ENCODE results near the gene ABCC11.

The ABCC11 gene

DNA sequence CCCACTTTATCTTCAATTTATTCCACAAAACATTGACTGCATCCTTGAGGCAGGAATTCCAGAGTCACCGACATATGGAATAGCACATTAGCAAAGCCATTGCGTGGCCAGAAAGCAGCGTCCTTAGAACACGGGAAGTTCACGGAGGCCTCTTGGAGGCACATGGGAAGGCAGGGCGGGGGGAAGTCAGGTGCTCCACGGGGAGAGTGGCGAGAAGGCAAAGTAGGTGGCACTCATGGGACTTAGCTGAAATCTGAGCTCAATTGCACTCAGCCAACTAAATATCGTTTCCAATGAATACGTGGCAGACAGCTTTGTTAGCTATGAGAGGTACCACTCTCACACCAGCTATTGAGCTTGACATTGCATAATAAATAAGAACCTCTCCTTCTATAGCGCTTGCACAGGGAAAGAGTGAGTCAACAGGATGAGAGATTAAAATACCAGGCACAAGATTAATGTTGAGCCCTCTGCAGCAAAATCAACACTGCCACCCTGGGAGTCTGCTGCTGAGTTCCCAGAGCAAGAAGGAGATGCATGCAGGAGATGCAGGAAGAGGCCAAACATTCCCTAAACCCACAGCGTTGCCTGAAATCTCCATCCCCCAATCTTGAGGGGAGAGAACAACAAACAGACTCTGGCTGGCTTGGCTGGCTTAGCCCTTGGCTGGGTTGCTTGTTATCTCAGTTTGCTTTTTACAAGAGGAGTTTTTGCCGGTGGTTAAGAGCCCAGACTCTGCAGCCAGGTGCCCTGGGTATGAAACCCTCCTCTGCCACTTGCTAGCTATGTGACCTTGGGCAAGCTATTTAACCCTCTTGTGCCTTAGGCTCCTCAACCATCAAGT, 120.3 kb downstream of the ABCC11 start:
- no peak overlapping the region for H3K4me3 ChIP-seq (replicated peaks; ENCODE audit: low read depth, low read length)
- TF ChIP-seq, protein P1, sequence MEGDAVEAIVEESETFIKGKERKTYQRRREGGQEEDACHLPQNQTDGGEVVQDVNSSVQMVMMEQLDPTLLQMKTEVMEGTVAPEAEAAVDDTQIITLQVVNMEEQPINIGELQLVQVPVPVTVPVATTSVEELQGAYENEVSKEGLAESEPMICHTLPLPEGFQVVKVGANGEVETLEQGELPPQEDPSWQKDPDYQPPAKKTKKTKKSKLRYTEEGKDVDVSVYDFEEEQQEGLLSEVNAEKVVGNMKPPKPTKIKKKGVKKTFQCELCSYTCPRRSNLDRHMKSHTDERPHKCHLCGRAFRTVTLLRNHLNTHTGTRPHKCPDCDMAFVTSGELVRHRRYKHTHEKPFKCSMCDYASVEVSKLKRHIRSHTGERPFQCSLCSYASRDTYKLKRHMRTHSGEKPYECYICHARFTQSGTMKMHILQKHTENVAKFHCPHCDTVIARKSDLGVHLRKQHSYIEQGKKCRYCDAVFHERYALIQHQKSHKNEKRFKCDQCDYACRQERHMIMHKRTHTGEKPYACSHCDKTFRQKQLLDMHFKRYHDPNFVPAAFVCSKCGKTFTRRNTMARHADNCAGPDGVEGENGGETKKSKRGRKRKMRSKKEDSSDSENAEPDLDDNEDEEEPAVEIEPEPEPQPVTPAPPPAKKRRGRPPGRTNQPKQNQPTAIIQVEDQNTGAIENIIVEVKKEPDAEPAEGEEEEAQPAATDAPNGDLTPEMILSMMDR (IDR thresholded peaks at IDR 0.05; ENCODE audit: low read length, missing control alignments), result no peak
- DNase-seq (ENCODE audit: low read depth), result peak; percentile 98

DNA sequence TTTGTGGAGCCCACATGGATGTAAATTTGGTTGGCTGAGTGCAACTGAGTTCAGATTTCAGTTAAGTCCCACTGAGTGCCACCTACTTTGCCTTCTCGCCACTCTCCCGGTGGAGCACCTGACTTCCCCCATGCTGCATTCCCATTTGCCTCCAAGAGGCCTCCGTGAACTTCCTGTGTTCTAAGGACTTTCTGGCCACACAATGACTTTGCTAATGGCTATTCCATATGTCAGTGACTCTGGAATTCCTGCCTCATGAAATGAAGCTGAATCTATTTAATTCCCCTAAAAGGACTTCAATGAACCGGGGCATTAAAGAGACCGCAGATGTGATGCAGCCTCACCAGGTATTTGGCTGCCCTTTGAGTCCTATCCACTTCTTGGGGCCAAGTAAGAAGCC, 121.5 kb downstream of the ABCC11 start:
- no peak for DNase-seq (ENCODE audit: low read depth)
- no peak overlapping the region for H3K4me3 ChIP-seq (replicated peaks; ENCODE audit: low read depth, low read length)
- TF ChIP-seq, protein P1 (IDR thresholded peaks at IDR 0.05; ENCODE audit: low read length, missing control alignments), result no peak

DNA sequence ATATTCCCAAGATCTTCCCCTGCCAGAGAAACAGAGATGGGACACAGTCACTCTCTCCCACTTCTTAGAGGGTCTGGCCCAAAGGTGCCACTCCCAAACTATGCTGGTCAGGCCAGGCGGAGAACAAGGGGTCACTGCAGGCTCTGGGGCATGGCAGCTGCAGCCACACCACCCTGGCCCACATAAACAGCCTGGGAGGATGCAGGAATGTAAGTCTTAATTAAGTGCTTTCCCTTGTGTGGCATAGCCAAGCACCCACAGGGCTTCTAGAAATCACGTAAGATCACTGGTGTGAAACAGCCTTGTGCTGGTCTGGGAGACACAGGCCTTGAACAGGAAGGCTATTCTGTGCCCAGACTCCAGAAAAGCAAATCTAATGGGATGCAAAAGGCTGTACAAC, 123.1 kb downstream of the ABCC11 start:
- TF ChIP-seq, protein P1 (IDR thresholded peaks at IDR 0.05; ENCODE audit: low read length, missing control alignments), result no peak
- H3K4me3 ChIP-seq (replicated peaks; ENCODE audit: low read depth, low read length), result no peak overlapping the region
- no peak for DNase-seq (ENCODE audit: low read depth)

DNA sequence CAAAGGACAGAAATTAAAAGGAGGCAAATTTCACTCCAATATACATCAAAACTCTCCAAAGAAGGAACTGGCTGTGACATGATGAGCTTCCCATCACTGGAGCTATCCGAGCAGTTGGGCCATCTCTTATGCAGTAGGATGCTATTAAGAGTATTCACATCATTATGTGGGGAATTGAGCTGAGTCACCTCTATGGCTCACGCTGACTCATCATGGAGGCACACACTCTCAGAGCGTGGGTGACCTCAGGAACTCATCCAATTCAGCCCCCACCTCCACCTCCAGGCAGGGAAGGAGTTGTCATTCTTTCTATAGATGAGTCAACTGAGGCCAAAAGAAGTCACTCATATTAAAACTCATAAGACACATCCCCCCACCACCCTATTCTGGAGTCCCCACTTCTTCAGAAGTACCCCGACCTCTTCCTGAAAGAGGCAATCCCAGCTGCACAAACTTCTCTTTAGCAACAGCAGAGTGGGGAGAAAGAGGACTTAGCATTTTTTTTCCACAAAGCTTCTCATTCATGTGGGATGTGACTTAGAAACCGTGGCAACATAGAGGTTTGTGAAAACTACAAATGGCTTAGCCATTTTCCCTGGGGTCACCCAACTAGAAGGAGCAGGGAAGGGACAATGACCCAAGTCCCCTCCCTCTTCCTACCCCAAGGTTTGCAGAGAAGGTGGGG, 124.1 kb downstream of the ABCC11 start:
- H3K4me3 ChIP-seq (replicated peaks; ENCODE audit: low read depth, low read length), result no peak overlapping the region
- TF ChIP-seq, protein P1 (IDR thresholded peaks at IDR 0.05; ENCODE audit: low read length, missing control alignments), result no peak
- DNase-seq (ENCODE audit: low read depth), result peak; percentile 97

DNA sequence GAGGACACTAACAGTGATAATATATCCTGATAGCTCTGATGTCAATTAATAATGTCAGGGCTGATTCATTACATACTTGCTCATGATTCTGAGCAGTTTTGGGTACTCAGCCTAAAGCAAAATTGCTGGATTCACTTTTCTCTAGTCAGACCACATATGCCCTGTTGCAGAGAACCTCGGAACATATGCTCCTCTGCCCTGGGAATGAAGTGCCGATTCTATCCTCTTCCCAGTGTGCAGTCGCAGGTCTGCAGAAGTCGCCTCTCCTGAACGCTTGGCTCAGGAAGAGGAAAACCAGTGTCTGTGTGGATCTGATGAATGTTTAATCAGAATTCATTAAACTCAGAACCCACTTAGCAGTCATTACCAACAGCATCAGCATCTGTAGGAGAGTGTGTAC, 126.1 kb downstream of the ABCC11 start:
- TF ChIP-seq, protein P1 (IDR thresholded peaks at IDR 0.05; ENCODE audit: low read length, missing control alignments), result no peak
- no peak overlapping the region for H3K4me3 ChIP-seq (replicated peaks; ENCODE audit: low read depth, low read length)
- no peak for DNase-seq (ENCODE audit: low read depth)

DNA sequence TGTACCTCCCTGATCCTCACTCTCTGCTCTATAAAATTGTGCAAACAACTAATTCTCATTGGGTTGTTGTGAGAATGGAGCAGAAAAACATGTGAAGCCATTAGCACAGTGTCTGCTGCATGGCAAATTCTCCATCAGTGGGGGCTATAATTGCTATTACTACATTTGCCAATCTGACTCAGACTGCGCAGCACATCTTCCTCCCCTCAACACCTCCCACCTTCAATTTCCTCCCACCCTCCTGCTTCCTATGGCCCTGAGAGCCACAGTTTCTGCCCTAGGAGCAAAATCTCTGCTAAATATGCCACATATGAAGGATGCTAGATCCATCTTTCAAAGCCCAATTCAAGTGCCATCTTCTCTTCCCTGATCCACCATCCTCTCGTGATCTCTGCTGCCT, 128.5 kb downstream of the ABCC11 start:
- H3K4me3 ChIP-seq (replicated peaks; ENCODE audit: low read depth, low read length), result no peak overlapping the region
- no peak for DNase-seq (ENCODE audit: low read depth)
- TF ChIP-seq, protein P1 (IDR thresholded peaks at IDR 0.05; ENCODE audit: low read length, missing control alignments), result no peak
